ENCODE data around the gene GSTT2B.
"Not testable (repeated sequence)": the region's sequence is repeated elsewhere in the genome, so short reads cannot be mapped to it uniquely, and the experiment has no call there.

GSTT2B gene

GRCh38 chr22:23908587-23909205, 52.3 kb downstream of the GSTT2B start:
- no peak overlapping the region for H3K4me3 ChIP-seq (ENCODE audit: low read depth, low read length)
- TF ChIP-seq CTCF (IDR thresholded peaks at IDR 0.05; ENCODE audit: borderline replicate concordance, insufficient read depth, low read depth, low read length): no peak

- H3K4me3 ChIP-seq (ENCODE audit: low read depth, low read length): not testable (repeated sequence)
Observed at GRCh38 chr22:23907423-23907822, 53.6 kb downstream of the GSTT2B start.

All from GM12875 (cell line).